GM19397 (cell line): ENCODE data around the gene OXCT1.
"Not testable (repeated sequence)": the region's sequence is repeated elsewhere in the genome, so short reads cannot be mapped to it uniquely, and the experiment has no call there.

Experiments
- ATAC-seq: cut with Tn5 transposase; IDR thresholded peaks from one replicate; pipeline ENCODE4 v1.9.1; 2021; ENCODE audit warnings: mild to moderate bottlenecking, moderate library complexity; ENCODE audit not compliant: unreplicated experiment

Gene OXCT1

GRCh38 chr5:41778410-41778809 is 91.8 kb downstream of the OXCT1 start:
- no peak for ATAC-seq

GRCh38 chr5:41776435-41776834 is 93.8 kb downstream of the OXCT1 start:
- no peak for ATAC-seq

GRCh38 chr5:41773799-41774198 is 96.4 kb downstream of the OXCT1 start:
- ATAC-seq, result no peak

- no peak for ATAC-seq
These were observed 97.3 kb downstream of the OXCT1 start for GRCh38 chr5:41772785-41773442.

- no peak for ATAC-seq
These were observed 98.2 kb downstream of the OXCT1 start for GRCh38 chr5:41772056-41772455.

- peak; percentile 82 for ATAC-seq
These were observed 99.4 kb downstream of the OXCT1 start for GRCh38 chr5:41770799-41771198.

GRCh38 chr5:41768692-41769091 is 101.5 kb downstream of the OXCT1 start:
- ATAC-seq, result no peak

GRCh38 chr5:41764650-41765049 is 105.6 kb downstream of the OXCT1 start:
- ATAC-seq, result no peak

- peak; percentile 34 for ATAC-seq
These were observed 106.7 kb downstream of the OXCT1 start for GRCh38 chr5:41763574-41763973.

- ATAC-seq, result peak; percentile 44
These were observed 107.1 kb downstream of the OXCT1 start for GRCh38 chr5:41763081-41763480.

GRCh38 chr5:41762426-41762825 is 107.8 kb downstream of the OXCT1 start:
- no peak for ATAC-seq

- ATAC-seq, result no peak
These were observed 108.6 kb downstream of the OXCT1 start for GRCh38 chr5:41761663-41762062.

GRCh38 chr5:41755705-41756104 is 114.5 kb downstream of the OXCT1 start:
- no peak for ATAC-seq

- ATAC-seq, result peak; percentile 61
These were observed 115.4 kb downstream of the OXCT1 start for GRCh38 chr5:41754857-41755256.

- no peak for ATAC-seq
These were observed 118.4 kb downstream of the OXCT1 start for GRCh38 chr5:41751867-41752266.

- ATAC-seq, result peak; percentile 99
These were observed 121.6 kb downstream of the OXCT1 start for GRCh38 chr5:41748631-41749030.

- no peak for ATAC-seq
These were observed 122.5 kb downstream of the OXCT1 start for GRCh38 chr5:41747708-41748107.

- ATAC-seq, result no peak
These were observed 122.9 kb downstream of the OXCT1 start for GRCh38 chr5:41747301-41747700.

GRCh38 chr5:41742608-41743007 is 127.6 kb downstream of the OXCT1 start:
- ATAC-seq, result not testable (repeated sequence)

GRCh38 chr5:41738710-41739354 is 131.4 kb downstream of the OXCT1 start:
- ATAC-seq, result no peak

GRCh38 chr5:41736641-41737040 is 133.6 kb downstream of the OXCT1 start:
- ATAC-seq, result no peak

- ATAC-seq, result no peak
These were observed 135.0 kb downstream of the OXCT1 start for GRCh38 chr5:41735213-41735612.

GRCh38 chr5:41729381-41729780 is 140.8 kb downstream of the OXCT1 start:
- not testable (repeated sequence) for ATAC-seq
